Smooth muscle cell (in vitro differentiated cells): ENCODE data around the gene CAMSAP1. TPM values are rescaled to one million over a fixed set of nuclear protein-coding genes. Genes with fewer than 3 reads are reported as not detected.

Source experiments
- DNase-seq: peaks from one replicate; lab custom pipeline; 2025; ENCODE audit not compliant: unreplicated experiment; lab: John Stamatoyannopoulos, UW
- H2AFZ ChIP-seq: fragments of 200-600 bp; sonication (generic); 2 replicates; pipeline ENCODE4 v1.6.0; 2016; ENCODE audit warnings: antibody characterized with exemption, low read depth, mild to moderate bottlenecking
- H3F3A ChIP-seq: fragments of 200-600 bp; sonication (generic); 2 replicates; pipeline ENCODE4 v1.6.0; 2017; ENCODE audit warnings: antibody characterized with exemption, low read depth
- H3K27ac ChIP-seq: fragments of 200-600 bp; sonication (generic); 2 replicates; pipeline ENCODE4 v1.5.1; 2016; ENCODE audit warnings: low read depth, mild to moderate bottlenecking
- H3K27me3 ChIP-seq: fragments of 200-600 bp; sonication (generic); 2 replicates; pipeline ENCODE4 v1.6.1; 2016; ENCODE audit warnings: low read depth, mild to moderate bottlenecking
- H3K36me3 ChIP-seq: fragments of 200-600 bp; sonication (generic); 2 replicates; pipeline ENCODE4 v1.5.1; 2016; ENCODE audit warnings: low read depth
- H3K4me1 ChIP-seq: fragments of 200-600 bp; sonication (generic); 2 replicates; pipeline ENCODE4 v1.5.1; 2016; ENCODE audit warnings: low read depth
- H3K4me2 ChIP-seq: fragments of 200-600 bp; sonication (generic); 2 replicates; pipeline ENCODE4 v1.6.0; 2016; ENCODE audit warnings: mild to moderate bottlenecking
- H3K4me3 ChIP-seq: fragments of 200-600 bp; sonication (generic); 2 replicates; pipeline ENCODE4 v1.5.1; 2016; ENCODE audit warnings: mild to moderate bottlenecking
- H3K79me2 ChIP-seq: fragments of 200-600 bp; sonication (generic); 2 replicates; pipeline ENCODE4 v1.6.0; 2016; ENCODE audit warnings: low read depth, mild to moderate bottlenecking
- H3K9ac ChIP-seq: fragments of 200-600 bp; sonication (generic); 2 replicates; pipeline ENCODE4 v1.6.0; 2016; ENCODE audit warnings: low read depth
- H3K9me3 ChIP-seq: fragments of 200-600 bp; sonication (generic); replicated peaks from 2 replicates; pipeline ENCODE4 v1.5.1; 2016; ENCODE audit warnings: low read depth
- H4K20me1 ChIP-seq: fragments of 200-600 bp; sonication (generic); 2 replicates; pipeline ENCODE4 v1.6.0; 2016; ENCODE audit warnings: low read depth
- WGBS: methylation state at CpG from one replicate; pipeline ENCODE4 v1.1.7; 2016; ENCODE audit warnings: low lambda C conversion rate; 5-methylcytosine and 5-hydroxymethylcytosine counted together
- polyA plus RNA-seq: library from polyadenylated mRNA; unstranded; fragments of >200 nt; fragmentation: Nextera tagmentation; extraction: Ambion mirVana; gene quantifications from 2 replicates; pipeline ENCODE4 v1.2.1, GENCODE V29; 2016
- total RNA-seq: library from RNA; depleted of rRNA; stranded (reverse); fragments of >200 nt; gene quantifications from 2 replicates; pipeline ENCODE4 v1.2.3, GENCODE V29; 2014
- TF ChIP-seq, protein P1 (sequence below): fragments of 200-600 bp; sonication (generic); IDR thresholded peaks from 2 replicates; pipeline ENCODE4 v1.5.1; 2017; ENCODE audit warnings: borderline replicate concordance, mild to moderate bottlenecking, antibody characterized with exemption; ENCODE audit not compliant: insufficient read depth, poor library complexity, severe bottlenecking

CAMSAP1 gene
- total and polyA plus RNA-seq, 2 experiments from 2014 or later = 5.4 to 17.8 TPM

DNA sequence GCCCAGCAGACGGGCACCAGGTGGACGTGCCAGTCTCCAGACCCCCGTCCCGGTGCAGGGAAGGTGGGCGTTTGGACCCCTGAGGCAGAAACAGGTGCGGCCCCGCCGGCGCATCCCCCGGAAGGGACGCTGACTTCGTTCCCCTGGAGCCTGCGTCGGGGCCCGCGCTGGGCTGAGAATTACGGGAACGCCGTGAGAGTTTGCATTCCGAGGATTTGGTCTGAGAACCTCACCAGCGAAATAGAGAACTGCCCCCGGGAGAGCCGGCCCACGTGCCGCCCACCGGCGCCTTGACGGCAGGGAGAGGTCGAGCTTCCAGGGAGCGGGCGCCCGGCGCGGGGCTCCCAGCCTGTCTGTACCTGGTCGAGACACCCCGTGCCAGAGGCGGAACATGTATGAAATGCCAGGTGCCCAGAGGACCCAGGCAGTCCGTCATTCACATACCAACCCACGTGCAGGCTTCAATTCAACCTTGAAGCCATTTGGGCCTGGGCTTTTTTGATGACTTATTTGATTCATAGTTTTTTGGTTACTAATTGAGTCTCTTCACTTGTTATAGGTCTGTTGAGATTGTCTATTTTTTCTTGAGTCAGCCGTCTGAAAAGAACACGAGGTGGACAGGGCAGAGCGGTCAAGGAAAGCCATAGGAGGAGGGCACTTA is 877 bp upstream of the CAMSAP1 start:
- DNase-seq = no peak
- TF ChIP-seq, protein P1, sequence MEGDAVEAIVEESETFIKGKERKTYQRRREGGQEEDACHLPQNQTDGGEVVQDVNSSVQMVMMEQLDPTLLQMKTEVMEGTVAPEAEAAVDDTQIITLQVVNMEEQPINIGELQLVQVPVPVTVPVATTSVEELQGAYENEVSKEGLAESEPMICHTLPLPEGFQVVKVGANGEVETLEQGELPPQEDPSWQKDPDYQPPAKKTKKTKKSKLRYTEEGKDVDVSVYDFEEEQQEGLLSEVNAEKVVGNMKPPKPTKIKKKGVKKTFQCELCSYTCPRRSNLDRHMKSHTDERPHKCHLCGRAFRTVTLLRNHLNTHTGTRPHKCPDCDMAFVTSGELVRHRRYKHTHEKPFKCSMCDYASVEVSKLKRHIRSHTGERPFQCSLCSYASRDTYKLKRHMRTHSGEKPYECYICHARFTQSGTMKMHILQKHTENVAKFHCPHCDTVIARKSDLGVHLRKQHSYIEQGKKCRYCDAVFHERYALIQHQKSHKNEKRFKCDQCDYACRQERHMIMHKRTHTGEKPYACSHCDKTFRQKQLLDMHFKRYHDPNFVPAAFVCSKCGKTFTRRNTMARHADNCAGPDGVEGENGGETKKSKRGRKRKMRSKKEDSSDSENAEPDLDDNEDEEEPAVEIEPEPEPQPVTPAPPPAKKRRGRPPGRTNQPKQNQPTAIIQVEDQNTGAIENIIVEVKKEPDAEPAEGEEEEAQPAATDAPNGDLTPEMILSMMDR = no peak
- Histone ChIP-seq H3F3A (peaks cover 19% of the 10 kb centered on the region), H2AFZ (peak overlapping the region; percentile 85), H3K9ac (peak overlapping the region; percentile 62), H4K20me1 (peaks cover 33% of the 10 kb centered on the region), H3K36me3 (peaks cover 7% of the 10 kb centered on the region), H3K9me3 (no peaks in the 10 kb centered on the region), H3K4me2 (peak overlapping the region; percentile 96), H3K4me1 (peaks cover 24% of the 10 kb centered on the region), H3K27me3 (no peaks in the 10 kb centered on the region), H3K27ac (peak overlapping the region; percentile 9), H3K4me3 (peak overlapping the region; percentile 93), H3K79me2 (peaks cover 55% of the 10 kb centered on the region)
- WGBS = 33% methylated on average over 42 of the region's 42 CpGs

DNA sequence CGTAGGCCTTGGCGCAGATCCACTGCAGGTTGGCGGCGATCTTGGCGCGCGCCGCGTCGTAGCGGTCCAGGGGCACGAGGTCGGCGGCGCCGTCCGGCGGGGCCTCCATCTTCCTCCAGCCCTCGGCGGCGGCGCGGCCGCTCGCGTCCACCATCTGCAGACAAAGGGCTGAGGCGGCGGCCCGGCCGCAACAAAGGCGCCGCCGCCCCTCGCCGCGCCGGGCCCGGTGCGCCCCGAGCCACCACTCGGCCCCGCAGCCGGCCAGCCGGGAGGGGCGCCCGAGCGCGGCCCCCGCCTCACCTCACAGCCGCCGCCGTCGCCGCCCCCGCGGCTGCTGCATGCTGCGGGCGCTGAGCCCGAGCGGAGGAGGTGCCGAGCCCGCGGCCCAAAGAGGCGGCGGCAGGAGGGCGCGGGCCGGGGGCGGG is 328 bp downstream of the CAMSAP1 start:
- peak overlapping the region; percentile 86 for H3K4me2 ChIP-seq
- no peaks in the 10 kb centered on the region for H3K9me3 ChIP-seq
- H3K9ac ChIP-seq = no peak overlapping the region
- peaks cover 67% of the 10 kb centered on the region for H3K79me2 ChIP-seq
- H3K4me3 ChIP-seq = peak overlapping the region; percentile 66
- peaks cover 24% of the 10 kb centered on the region for H3K4me1 ChIP-seq
- no peak overlapping the region for H2AFZ ChIP-seq
- no peak overlapping the region for H3K27ac ChIP-seq
- WGBS = under 1% methylated on average over 37 of the region's 69 CpGs
- peaks cover 3% of the 10 kb centered on the region for H3K36me3 ChIP-seq
- TF ChIP-seq, protein P1 = no peak
- peaks cover 46% of the 10 kb centered on the region for H4K20me1 ChIP-seq
- H3K27me3 ChIP-seq = no peaks in the 10 kb centered on the region
- peaks cover 19% of the 10 kb centered on the region for H3F3A ChIP-seq
- DNase-seq = no peak

DNA sequence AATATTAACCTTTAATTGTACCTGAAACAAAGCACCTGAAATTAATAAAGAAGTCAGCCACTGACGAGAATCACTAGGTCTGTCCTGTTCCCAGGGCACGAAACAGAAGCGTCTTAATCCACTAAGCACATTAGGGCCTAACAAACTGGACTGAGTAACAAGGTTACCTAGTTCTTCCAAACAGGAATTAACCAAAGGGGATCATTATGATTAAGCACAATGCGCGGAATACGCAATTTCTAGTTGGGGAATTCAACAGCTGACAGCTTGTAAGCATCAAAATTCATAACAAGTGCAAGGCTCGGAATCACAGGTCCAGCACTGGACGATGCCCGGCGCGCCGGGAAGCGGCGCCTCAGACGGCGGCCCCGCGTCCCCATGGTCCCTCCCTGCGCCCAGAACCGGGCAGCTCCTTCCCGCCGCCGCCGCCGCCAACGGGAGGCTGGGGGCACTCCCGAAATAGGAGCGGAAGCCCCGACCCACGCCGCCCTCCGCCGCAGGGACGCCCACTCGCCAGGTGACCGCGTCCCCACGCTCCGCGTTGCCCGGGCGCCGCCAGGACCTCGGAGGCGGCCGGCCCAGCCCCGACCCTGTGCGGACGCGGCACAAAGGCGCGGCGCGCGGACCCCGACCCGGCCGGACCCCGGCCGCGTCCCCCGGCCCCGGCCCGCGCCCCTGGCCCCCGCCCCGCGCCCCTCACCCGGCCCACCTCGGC is 898 bp downstream of the CAMSAP1 start:
- DNase-seq = no peak
- H3K79me2 ChIP-seq = peaks cover 73% of the 10 kb centered on the region
- TF ChIP-seq, protein P1 = no peak
- H3K9me3 ChIP-seq = no peaks in the 10 kb centered on the region
- peak overlapping the region; percentile 86 for H3K27ac ChIP-seq
- 1% methylated on average over 42 of the region's 70 CpGs for WGBS
- H3K4me3 ChIP-seq = peak overlapping the region; percentile 66
- H3K9ac ChIP-seq = peak overlapping the region; percentile 46
- peak overlapping the region; percentile 86 for H3K4me2 ChIP-seq
- H3K36me3 ChIP-seq = peaks cover 3% of the 10 kb centered on the region
- H4K20me1 ChIP-seq = peaks cover 51% of the 10 kb centered on the region
- H3F3A ChIP-seq = peaks cover 19% of the 10 kb centered on the region
- H2AFZ ChIP-seq = no peak overlapping the region
- no peaks in the 10 kb centered on the region for H3K27me3 ChIP-seq
- H3K4me1 ChIP-seq = peaks cover 24% of the 10 kb centered on the region
